Neuronal stem cell (in vitro differentiated cells): ENCODE measurements around the gene ZNF543.

ENCODE experiments used
- DNase-seq: peaks from one replicate; pipeline ENCODE4 v3.0.0-alpha.2; 2013; ENCODE audit warnings: low spot score
- H2AFZ ChIP-seq: one replicate; pipeline ENCODE4 v1.6.1; 2013; ENCODE audit warnings: mild to moderate bottlenecking, low read length, inconsistent platforms
- H2AK5ac ChIP-seq: 2 replicates; pipeline ENCODE4 v1.6.1; 2013; ENCODE audit warnings: low read depth, mild to moderate bottlenecking, inconsistent platforms, low read length, moderate library complexity, mixed read lengths
- H2BK120ac ChIP-seq: 2 replicates; pipeline ENCODE4 v1.6.1; 2013; ENCODE audit warnings: low read depth, mild to moderate bottlenecking, inconsistent platforms, low read length, moderate library complexity, mixed read lengths
- H2BK12ac ChIP-seq: one replicate; pipeline ENCODE4 v1.6.1; 2013; ENCODE audit warnings: low read length, inconsistent platforms
- H2BK15ac ChIP-seq: 2 replicates; pipeline ENCODE4 v1.6.1; 2013; ENCODE audit warnings: mild to moderate bottlenecking, low read length, inconsistent platforms, mixed read lengths
- H2BK5ac ChIP-seq: one replicate; pipeline ENCODE4 v1.6.1; 2013; ENCODE audit warnings: inconsistent platforms, mild to moderate bottlenecking, low read length, moderate library complexity
- H3K14ac ChIP-seq: one replicate; pipeline ENCODE4 v1.6.1; 2013; ENCODE audit warnings: low read length, inconsistent platforms
- H3K18ac ChIP-seq: 2 replicates; pipeline ENCODE4 v1.6.1; 2013; ENCODE audit warnings: low read length, inconsistent platforms
- H3K23ac ChIP-seq: 2 replicates; pipeline ENCODE4 v1.6.1; 2013; ENCODE audit warnings: low read depth, mild to moderate bottlenecking, mixed read lengths, low read length, inconsistent platforms; ENCODE audit not compliant: poor library complexity
- H3K27ac ChIP-seq: replicated peaks from 3 replicates; pipeline ENCODE4 v1.5.1; 2013; ENCODE audit warnings: low read length, inconsistent platforms
- H3K27me3 ChIP-seq, 3 experiments: 2 replicates each; pipeline ENCODE4 v1.6.1; 2013; ENCODE audit warnings: low read length in 3 of 3, mild to moderate bottlenecking in 2 of 3, inconsistent platforms in 1 of 3, low read depth in 1 of 3, mixed read lengths in 1 of 3, moderate library complexity in 1 of 3; ENCODE audit not compliant: control insufficient read depth in 3 of 3, insufficient read depth in 3 of 3
- H3K36me3 ChIP-seq, 2 donors: replicated peaks in 1 of 2; 2 replicates each; pipeline ENCODE4 v1.6.1; 2013; ENCODE audit warnings: low read length in 2 of 2; ENCODE audit not compliant: control insufficient read depth in 2 of 2, insufficient read depth in 2 of 2
- H3K4ac ChIP-seq: 2 replicates; pipeline ENCODE4 v1.6.1; 2013; ENCODE audit warnings: inconsistent platforms, mild to moderate bottlenecking, low read length, moderate library complexity
- H3K4me1 ChIP-seq, 2 donors: 1 replicate in 1 of 2; 2 replicates in 1 of 2; pipeline ENCODE4 v1.6.1; 2013; ENCODE audit warnings: low read length in 2 of 2, low read depth in 1 of 2; ENCODE audit not compliant: control insufficient read depth in 2 of 2, insufficient read depth in 1 of 2
- H3K4me2 ChIP-seq: one replicate; pipeline ENCODE4 v1.6.1; 2013; ENCODE audit warnings: mild to moderate bottlenecking, low read length, inconsistent platforms; ENCODE audit not compliant: insufficient read depth, poor library complexity, severe bottlenecking
- H3K4me3 ChIP-seq, 2 donors: 2 replicates each; pipeline ENCODE4 v1.5.1; 2013; ENCODE audit warnings: low read length in 2 of 2, mild to moderate bottlenecking in 2 of 2, inconsistent platforms in 1 of 2, moderate library complexity in 1 of 2
- H3K79me1 ChIP-seq: one replicate; pipeline ENCODE4 v1.6.1; 2013; ENCODE audit warnings: low read depth, mild to moderate bottlenecking, inconsistent platforms, low read length, moderate library complexity
- H3K9ac ChIP-seq: one replicate; pipeline ENCODE4 v1.6.1; 2013; ENCODE audit warnings: mild to moderate bottlenecking, low read depth, low read length, inconsistent platforms; ENCODE audit not compliant: poor library complexity
- H3K9me3 ChIP-seq, 2 donors: replicated peaks in 1 of 2; 2 replicates each; pipeline versions ENCODE3 to v1.6.1; 2013; ENCODE audit warnings: low read length in 2 of 2, mild to moderate bottlenecking in 2 of 2, inconsistent platforms in 1 of 2, low read depth in 1 of 2, mixed read lengths in 1 of 2, moderate library complexity in 1 of 2; ENCODE audit not compliant: control insufficient read depth in 2 of 2, insufficient read depth in 1 of 2
- H4K8ac ChIP-seq: one replicate; pipeline ENCODE4 v1.6.1; 2013; ENCODE audit warnings: low read depth, mild to moderate bottlenecking, inconsistent platforms, low read length, moderate library complexity
- H4K91ac ChIP-seq: one replicate; pipeline ENCODE4 v1.6.1; 2013; ENCODE audit warnings: low read length, low read depth, mild to moderate bottlenecking, inconsistent platforms; ENCODE audit not compliant: poor library complexity
- WGBS, 2 donors: extraction: QIAGEN DNeasy Blood & Tissue Kit; methylation state at CpG; one replicate each; pipeline ENCODE4 v1.1.7; 2013; ENCODE audit warnings: missing lambda C conversion rate in 2 of 2, mixed read lengths in 1 of 2; ENCODE audit not compliant: insufficient read length in 2 of 2, insufficient replicate concordance in 1 of 2; ENCODE audit errors: extremely low coverage in 2 of 2; 5-methylcytosine and 5-hydroxymethylcytosine counted together

Gene ZNF543

GRCh38 chr19:57308514-57308913, 11.8 kb upstream of the ZNF543 start:
- Histone ChIP-seq H3K9ac (no peak overlapping the region), H3K4me3 (no peak overlapping the region), H3K36me3 (peaks cover 0 to 10% of the 10 kb centered on the region in 2 donors), H3K18ac (no peak overlapping the region), H3K79me1 (no peaks in the 10 kb centered on the region), H3K14ac (no peak overlapping the region), H2BK120ac (no peak overlapping the region), H3K27ac (no peak overlapping the region), H2BK5ac (no peak overlapping the region), H2BK12ac (no peak overlapping the region), H3K27me3 (no peaks in the 10 kb centered on the region), H3K4me1 (peaks cover 0 to 1% of the 10 kb centered on the region in 2 donors), H3K4ac (no peak overlapping the region), H4K8ac (no peak overlapping the region), H3K23ac (no peak overlapping the region), H4K91ac (no peak overlapping the region), H3K9me3 (peaks cover 0 to 1% of the 10 kb centered on the region in 2 donors), H3K4me2 (no peak overlapping the region), H2AFZ (no peak overlapping the region), H2AK5ac (no peak overlapping the region), H2BK15ac (no peak overlapping the region)
- DNase-seq = no peak

GRCh38 chr19:57310792-57311191, 9.5 kb upstream of the ZNF543 start:
- H3K4me1 ChIP-seq = peaks cover 0 to 1% of the 10 kb centered on the region in 2 donors
- no peaks in the 10 kb centered on the region for H3K79me1 ChIP-seq
- H3K4me2 ChIP-seq = no peak overlapping the region
- WGBS, 2 donors = no CpG with 5 or more reads among the region's 2 CpGs
- H4K91ac ChIP-seq = no peak overlapping the region
- H2BK5ac ChIP-seq = no peak overlapping the region
- H3K14ac ChIP-seq = no peak overlapping the region
- H3K27ac ChIP-seq = no peak overlapping the region
- no peak overlapping the region for H3K9ac ChIP-seq
- H2BK120ac ChIP-seq = no peak overlapping the region
- H2BK15ac ChIP-seq = no peak overlapping the region
- peaks cover 0 to 1% of the 10 kb centered on the region in 2 donors for H3K9me3 ChIP-seq
- H3K4me3 ChIP-seq = no peak overlapping the region
- no peak for DNase-seq
- no peak overlapping the region for H3K4ac ChIP-seq
- H3K27me3 ChIP-seq = no peaks in the 10 kb centered on the region
- H3K23ac ChIP-seq = no peak overlapping the region
- no peaks in the 10 kb centered on the region for H3K36me3 ChIP-seq
- H3K18ac ChIP-seq = no peak overlapping the region
- H4K8ac ChIP-seq = no peak overlapping the region
- H2AK5ac ChIP-seq = no peak overlapping the region
- peak overlapping the region; percentile 79 for H2AFZ ChIP-seq
- no peak overlapping the region for H2BK12ac ChIP-seq

DNA sequence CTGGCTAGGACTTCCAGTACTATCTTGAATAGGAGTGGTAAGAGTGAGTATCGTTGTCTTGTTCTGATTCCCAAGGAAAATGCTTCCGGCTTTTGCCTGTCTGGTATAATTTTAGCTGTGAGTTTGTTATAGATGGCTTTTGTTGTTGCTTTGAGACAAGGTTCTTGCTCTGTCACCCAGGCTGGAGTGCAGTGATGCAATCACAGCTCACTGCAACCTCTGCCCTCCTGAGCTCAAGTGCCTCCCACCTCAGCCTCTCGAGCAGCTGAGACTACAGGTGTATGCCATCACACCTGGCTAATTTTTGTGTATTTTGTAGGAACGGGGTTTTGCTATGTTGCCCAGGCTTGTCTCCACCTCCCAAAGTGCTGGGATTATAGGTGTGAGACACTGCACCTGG, 6.1 kb upstream of the ZNF543 start:
- Histone ChIP-seq H3K18ac (no peak overlapping the region), H2BK12ac (no peak overlapping the region), H3K23ac (no peak overlapping the region), H3K14ac (no peak overlapping the region), H3K9me3 (no peaks in the 10 kb centered on the region), H3K4me1 (peaks cover 0 to 5% of the 10 kb centered on the region in 2 donors), H2BK120ac (no peak overlapping the region), H2AFZ (no peak overlapping the region), H4K8ac (no peak overlapping the region), H3K4ac (no peak overlapping the region), H3K4me2 (no peak overlapping the region), H2BK5ac (no peak overlapping the region), H2BK15ac (no peak overlapping the region), H3K27me3 (no peaks in the 10 kb centered on the region), H3K79me1 (no peaks in the 10 kb centered on the region), H3K9ac (no peak overlapping the region), H4K91ac (no peak overlapping the region), H2AK5ac (no peak overlapping the region), H3K36me3 (no peaks in the 10 kb centered on the region), H3K27ac (no peak overlapping the region), H3K4me3 (no peak overlapping the region)
- no CpG with 5 or more reads among the region's 4 CpGs for WGBS, 2 donors
- DNase-seq = no peak

DNA sequence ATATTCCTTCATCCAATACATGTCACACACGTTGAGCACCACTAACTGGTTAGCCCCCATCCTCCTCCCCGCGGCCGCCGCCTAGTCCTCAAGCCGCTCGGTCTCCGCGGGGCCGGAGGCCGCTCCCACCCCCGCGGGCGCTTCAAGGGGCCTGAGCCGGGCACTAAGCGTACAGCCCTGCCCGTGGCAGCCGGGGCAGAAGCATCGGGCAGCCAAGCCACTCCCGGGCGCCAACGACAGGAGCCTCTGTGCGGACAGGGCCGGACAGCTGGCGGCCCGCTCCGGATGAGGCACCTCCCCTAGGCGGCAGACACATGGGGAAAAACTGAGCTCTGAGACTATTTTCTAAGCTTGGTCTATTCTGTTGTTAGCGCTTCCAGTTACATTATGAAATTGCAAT, 2.8 kb upstream of the ZNF543 start:
- Histone ChIP-seq H3K9ac (no peak overlapping the region), H2AFZ (peak overlapping the region; percentile 69), H4K91ac (no peak overlapping the region), H3K79me1 (peaks cover 9% of the 10 kb centered on the region), H3K4me1 (peaks cover 8 to 14% of the 10 kb centered on the region in 2 donors), H2AK5ac (no peak overlapping the region), H3K9me3 (no peaks in the 10 kb centered on the region), H2BK12ac (no peak overlapping the region), H3K14ac (no peak overlapping the region), H2BK5ac (no peak overlapping the region), H3K18ac (no peak overlapping the region), H4K8ac (no peak overlapping the region), H3K4me3 (no peak overlapping the region), H2BK120ac (no peak overlapping the region), H3K4me2 (no peak overlapping the region), H3K23ac (no peak overlapping the region), H3K4ac (no peak overlapping the region), H3K27ac (no peak overlapping the region), H2BK15ac (no peak overlapping the region), H3K27me3 (no peaks in the 10 kb centered on the region), H3K36me3 (no peaks in the 10 kb centered on the region)
- WGBS, 2 donors = no CpG with 5 or more reads among the region's 29 CpGs
- DNase-seq = no peak
